ENCODE data around the gene SORL1. TPM values are rescaled to one million over a fixed set of nuclear protein-coding genes. Genes with fewer than 3 reads are reported as not detected.

SORL1 gene
- total and polyA plus RNA-seq, 2 donors from 2014 or later, result 15.2 to 74.2 TPM

- Histone ChIP-seq H3K9ac (ENCODE audit: low read length in 3 of 3) (no peak overlapping the region), H3K9me3 (ENCODE audit: control insufficient read depth in 2 of 3, insufficient read depth in 1 of 3, low read length in 3 of 3) (no peaks in the 10 kb centered on the region), H3K36me3 (ENCODE audit: control insufficient read depth in 2 of 3, insufficient read depth in 3 of 3, low read length in 3 of 3) (peaks cover 0 to 6% (median 5%) of the 10 kb centered on the region in 3 donors), H3K27ac (ENCODE audit: low read depth in 2 of 2, low read length in 2 of 2) (no peak overlapping the region), H3K4me3 (ENCODE audit: low read length in 3 of 3) (no peak overlapping the region), H3K4me1 (ENCODE audit: control insufficient read depth in 2 of 3, insufficient read depth in 2 of 3, low read depth in 1 of 3, low read length in 3 of 3) (no peaks in the 10 kb centered on the region), H3K27me3 (ENCODE audit: control insufficient read depth, insufficient read depth, low read length) (no peaks in the 10 kb centered on the region)
- TF ChIP-seq CTCF (IDR thresholded peaks at IDR 0.05; ENCODE audit: borderline replicate concordance, extremely low read depth, insufficient read depth), result no peak
- intact Hi-C loops (cut with DNase I), result no loop called here
- no peak for FAIRE-seq
- DNase-seq, result no peak
Observed at GRCh38 chr11:121626507-121626875, 174.4 kb downstream of the SORL1 start.

- no peaks in the 10 kb centered on the region for H3K9me3 ChIP-seq (ENCODE audit: control insufficient read depth in 2 of 3, insufficient read depth in 1 of 3, low read length in 3 of 3)
- no peak overlapping the region for H3K4me3 ChIP-seq (ENCODE audit: low read length in 3 of 3)
- H3K36me3 ChIP-seq (ENCODE audit: control insufficient read depth in 2 of 3, insufficient read depth in 3 of 3, low read length in 3 of 3), result peaks cover 0 to 3% (median 1%) of the 10 kb centered on the region in 3 donors
- DNase-seq (no peak), FAIRE-seq (no peak)
- H3K27ac ChIP-seq (ENCODE audit: low read depth in 2 of 2, low read length in 2 of 2), result no peak overlapping the region
- no peaks in the 10 kb centered on the region for H3K27me3 ChIP-seq (ENCODE audit: control insufficient read depth, insufficient read depth, low read length)
- H3K9ac ChIP-seq (ENCODE audit: low read length in 3 of 3), result no peak overlapping the region
- intact Hi-C loops (cut with DNase I), result no loop called here
- no peaks in the 10 kb centered on the region for H3K4me1 ChIP-seq (ENCODE audit: control insufficient read depth in 2 of 3, insufficient read depth in 2 of 3, low read depth in 1 of 3, low read length in 3 of 3)
- no peak for TF ChIP-seq CTCF (IDR thresholded peaks at IDR 0.05; ENCODE audit: borderline replicate concordance, extremely low read depth, insufficient read depth)
Observed at GRCh38 chr11:121626980-121627379, 174.9 kb downstream of the SORL1 start.

- Histone ChIP-seq H3K9ac (ENCODE audit: low read length in 3 of 3) (no peak overlapping the region), H3K36me3 (ENCODE audit: control insufficient read depth in 2 of 3, insufficient read depth in 3 of 3, low read length in 3 of 3) (peaks cover 0 to 3% (median 0%) of the 10 kb centered on the region in 3 donors), H3K9me3 (ENCODE audit: control insufficient read depth in 2 of 3, insufficient read depth in 1 of 3, low read length in 3 of 3) (no peaks in the 10 kb centered on the region), H3K4me1 (ENCODE audit: control insufficient read depth in 2 of 3, insufficient read depth in 2 of 3, low read depth in 1 of 3, low read length in 3 of 3) (no peaks in the 10 kb centered on the region), H3K27me3 (ENCODE audit: control insufficient read depth, insufficient read depth, low read length) (no peaks in the 10 kb centered on the region), H3K27ac (ENCODE audit: low read depth in 2 of 2, low read length in 2 of 2) (no peak overlapping the region), H3K4me3 (ENCODE audit: low read length in 3 of 3) (no peak overlapping the region)
- FAIRE-seq, result no peak
- no peak for TF ChIP-seq CTCF (IDR thresholded peaks at IDR 0.05; ENCODE audit: borderline replicate concordance, extremely low read depth, insufficient read depth)
- intact Hi-C loops (cut with DNase I), result no loop called here
- no peak for DNase-seq
Observed at GRCh38 chr11:121630041-121630440, 177.9 kb downstream of the SORL1 start.

GRCh38 chr11:121631456-121631855 lies 179.3 kb downstream of the SORL1 start:
- no peak overlapping the region for H3K27ac ChIP-seq (ENCODE audit: low read depth in 2 of 2, low read length in 2 of 2)
- no peak for TF ChIP-seq CTCF (IDR thresholded peaks at IDR 0.05; ENCODE audit: borderline replicate concordance, extremely low read depth, insufficient read depth)
- no peak overlapping the region for H3K4me3 ChIP-seq (ENCODE audit: low read length in 3 of 3)
- DNase-seq (no peak), FAIRE-seq (no peak)
- intact Hi-C loops (cut with DNase I), result no loop called here
- no peak overlapping the region for H3K9ac ChIP-seq (ENCODE audit: low read length in 3 of 3)
- no peaks in the 10 kb centered on the region for H3K9me3 ChIP-seq (ENCODE audit: control insufficient read depth in 2 of 3, insufficient read depth in 1 of 3, low read length in 3 of 3)
- no peaks in the 10 kb centered on the region for H3K27me3 ChIP-seq (ENCODE audit: control insufficient read depth, insufficient read depth, low read length)
- H3K36me3 ChIP-seq (ENCODE audit: control insufficient read depth in 2 of 3, insufficient read depth in 3 of 3, low read length in 3 of 3), result peaks cover 0 to 3% (median 0%) of the 10 kb centered on the region in 3 donors
- no peaks in the 10 kb centered on the region for H3K4me1 ChIP-seq (ENCODE audit: control insufficient read depth in 2 of 3, insufficient read depth in 2 of 3, low read depth in 1 of 3, low read length in 3 of 3)
